Psoas muscle (tissue), 8 donors: ENCODE data around the gene RALA. TPM values are rescaled to one million over a fixed set of nuclear protein-coding genes. Genes with fewer than 3 reads are reported as not detected.

Experiments used
- ATAC-seq, 4 donors: fragments of 200-7000 bp; cut with Tn5 transposase; one replicate each; pipeline ENCODE4 v1.9.1; 2020; ENCODE audit warnings: moderate library complexity in 3 of 4, mild to moderate bottlenecking in 2 of 4
- DNase-seq, 2 donors: peaks; one replicate each; pipeline ENCODE4 v3.0.0-alpha.2; 2020
- H3K27ac ChIP-seq: fragments of 200-600 bp; one replicate; pipeline ENCODE4 v1.8.0; 2022
- H3K27me3 ChIP-seq, 3 donors: fragments of 200-600 bp in 1 of 3; one replicate each; pipeline versions ENCODE4 v1.6.1 to v1.8.0; 2013 to 2022; ENCODE audit warnings: low read length in 2 of 3, mild to moderate bottlenecking in 2 of 3, moderate library complexity in 1 of 3; ENCODE audit not compliant: insufficient read depth in 3 of 3
- H3K36me3 ChIP-seq, 2 donors: fragments of 200-600 bp in 1 of 2; one replicate each; pipeline versions ENCODE4 v1.6.1 to v1.8.0; 2013 to 2022; ENCODE audit warnings: low read depth in 1 of 2, mild to moderate bottlenecking in 1 of 2, moderate library complexity in 1 of 2; ENCODE audit not compliant: insufficient read depth in 1 of 2
- H3K4me1 ChIP-seq: fragments of 200-600 bp; one replicate; pipeline ENCODE4 v1.8.0; 2022
- H3K4me3 ChIP-seq: fragments of 200-600 bp; one replicate; pipeline ENCODE4 v1.8.0; 2022; ENCODE audit warnings: mild to moderate bottlenecking
- H3K9me3 ChIP-seq: fragments of 200-600 bp; one replicate; pipeline ENCODE4 v1.8.0; 2022
- CTCF ChIP-seq: fragments of 200-600 bp; IDR thresholded peaks from one replicate; pipeline ENCODE4 v1.8.0; 2022; ENCODE audit warnings: antibody characterized with exemption
- whole genome bisulfite sequencing, 3 donors: extraction: QIAGEN DNeasy Blood & Tissue Kit; methylation state at CpG; one replicate each; pipeline versions ENCODE4 v1.1.6 to v1.1.7; 2013; 5-methylcytosine and 5-hydroxymethylcytosine counted together
- intact Hi-C, 2 donors: fragments of 100-400 bp; cut with DNase I; formaldehyde crosslinking; loops; one replicate each; pipeline versions ENCODE4 v1.11.0 to v1.14.2; 2022
- polyA plus RNA-seq, 3 donors: library from polyadenylated mRNA; stranded (reverse); fragments of 200-250 nt; gene quantifications; one replicate each; pipeline ENCODE4 v1.2.3, GENCODE V29; 2013
- total RNA-seq, 4 donors: library from RNA; stranded (reverse); fragmentation: NEBNext Ultra II Directional in 2 of 4; extraction: Animal tissue kit (Norgen Biotek cat#: 25700) in 2 of 4; gene quantifications; one replicate each; pipeline versions ENCODE4 v1.2.1 to v1.2.4, GENCODE V29; 2021 to 2023
- donor health status: healthy with polysubstance abuse.
- donor health status: DM: no; HTN: no; CAD: no; lungs with moderate emphysema.
- donor health status: Bipolar disorder and iron deficiency.
- donor health status: healthy.
- donor health status: DM: yes; HTN: yes; CAD: no.
- donor health status: DM: no; HTN: no; CAD: no.
- donor health status: DM: no; HTN: no; CAD: no.
- donor health status: DM: yes; HTN: yes; CAD: no.

Gene RALA
- total and polyA plus RNA-seq, 7 donors: 15.1 to 33.9 (median 17.9) TPM

GRCh38 chr7:39753823-39754325 lies 130.5 kb downstream of the RALA start:
- intact Hi-C loops: no loop called here
- no peak for ATAC-seq
- H3K27ac ChIP-seq: no peak overlapping the region

GRCh38 chr7:39754326-39755120 lies 131.2 kb downstream of the RALA start:
- WGBS, 3 donors: 69 to 75% (median 73%) methylated on average over 12 to 17 of the region's 17 CpGs
- no peaks in the 10 kb centered on the region for H3K27me3 ChIP-seq
- no peak overlapping the region for H3K4me3 ChIP-seq
- ATAC-seq (no peak), DNase-seq (no peak)
- H3K36me3 ChIP-seq: no peaks in the 10 kb centered on the region
- intact Hi-C loops: no loop called here
- no peaks in the 10 kb centered on the region for H3K4me1 ChIP-seq
- no peak for TF ChIP-seq CTCF
- no peaks in the 10 kb centered on the region for H3K9me3 ChIP-seq
- no peak overlapping the region for H3K27ac ChIP-seq

More at GRCh38 chr7:39753823-39754325, 130.5 kb downstream of the RALA start:
- Histone ChIP-seq H3K36me3 (no peaks in the 10 kb centered on the region), H3K9me3 (no peaks in the 10 kb centered on the region), H3K4me3 (no peak overlapping the region), H3K27me3 (no peaks in the 10 kb centered on the region), H3K4me1 (no peaks in the 10 kb centered on the region)
- WGBS, 3 donors: 92 to 95% (median 94%) methylated on average over 20 to 29 of the region's 29 CpGs
- no peak for TF ChIP-seq CTCF
- DNase-seq: no peak

- TF ChIP-seq CTCF: no peak
These were observed 134.2 kb downstream of the RALA start for GRCh38 chr7:39757604-39758003.

More at GRCh38 chr7:39757604-39758003, 134.2 kb downstream of the RALA start:
- Histone ChIP-seq H3K27ac (no peak overlapping the region), H3K4me3 (no peak overlapping the region), H3K9me3 (no peaks in the 10 kb centered on the region), H3K27me3 (no peaks in the 10 kb centered on the region), H3K36me3 (no peaks in the 10 kb centered on the region), H3K4me1 (no peaks in the 10 kb centered on the region)
- ATAC-seq (no peak), DNase-seq (no peak)
- WGBS, 3 donors: 66 to 73% (median 69%) methylated on average over 4 of the region's 4 CpGs
- intact Hi-C loops: no loop called here

Other genes with a start within 250 kb of the RALA start
- 10 to 100 TPM in 2 of 4 donors, 1 to 10 TPM in 2; 7.6 to 15.1 (median 9.9) TPM for gene YAE1, start 57.2 kb upstream of the RALA start, total RNA-seq
- gene YAE1, start 57.2 kb upstream of the RALA start, polyA plus RNA-seq: 10 to 100 TPM; 15.3 to 20.9 (median 17.2) TPM